GM10248 (cell line): Measurements from ENCODE around the gene TFCP2L1.

Experiments used
- CTCF ChIA-PET: fragments of 300-600 bp; sonication (Branson Sonifier 250); formaldehyde crosslinking; extraction: SDS; loops from one replicate; lab custom pipeline; 2021; ENCODE audit warnings: antibody characterized with exemption; lab: Yijun Ruan, JAX
- POLR2A ChIA-PET: fragments of 350-650 bp; sonication (Branson Sonifier 250); formaldehyde crosslinking; extraction: SDS; loops from one replicate; lab custom pipeline; 2020; ENCODE audit warnings: antibody characterized with exemption; lab: Yijun Ruan, JAX
- DNase-seq: peaks from one replicate; pipeline ENCODE4 v3.0.0; 2012; ENCODE audit errors: extremely low spot score
- TF ChIP-seq, protein P1 (sequence below): IDR thresholded peaks from 2 replicates; pipeline ENCODE4 v1.5.1; 2012; ENCODE audit warnings: mild to moderate bottlenecking, low read depth; ENCODE audit errors: extremely low read depth, missing control alignments, control extremely low read depth

The TFCP2L1 gene

GRCh38 chr2:121253021-121253673 is 31.9 kb downstream of the TFCP2L1 start:
- ChIA-PET CTCF (no interaction called here), POLR2A (no interaction called here)
- DNase-seq, result no peak
- TF ChIP-seq, protein P1, sequence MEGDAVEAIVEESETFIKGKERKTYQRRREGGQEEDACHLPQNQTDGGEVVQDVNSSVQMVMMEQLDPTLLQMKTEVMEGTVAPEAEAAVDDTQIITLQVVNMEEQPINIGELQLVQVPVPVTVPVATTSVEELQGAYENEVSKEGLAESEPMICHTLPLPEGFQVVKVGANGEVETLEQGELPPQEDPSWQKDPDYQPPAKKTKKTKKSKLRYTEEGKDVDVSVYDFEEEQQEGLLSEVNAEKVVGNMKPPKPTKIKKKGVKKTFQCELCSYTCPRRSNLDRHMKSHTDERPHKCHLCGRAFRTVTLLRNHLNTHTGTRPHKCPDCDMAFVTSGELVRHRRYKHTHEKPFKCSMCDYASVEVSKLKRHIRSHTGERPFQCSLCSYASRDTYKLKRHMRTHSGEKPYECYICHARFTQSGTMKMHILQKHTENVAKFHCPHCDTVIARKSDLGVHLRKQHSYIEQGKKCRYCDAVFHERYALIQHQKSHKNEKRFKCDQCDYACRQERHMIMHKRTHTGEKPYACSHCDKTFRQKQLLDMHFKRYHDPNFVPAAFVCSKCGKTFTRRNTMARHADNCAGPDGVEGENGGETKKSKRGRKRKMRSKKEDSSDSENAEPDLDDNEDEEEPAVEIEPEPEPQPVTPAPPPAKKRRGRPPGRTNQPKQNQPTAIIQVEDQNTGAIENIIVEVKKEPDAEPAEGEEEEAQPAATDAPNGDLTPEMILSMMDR, result no peak

GRCh38 chr2:121251497-121251896 is 33.5 kb downstream of the TFCP2L1 start:
- ChIA-PET CTCF (no interaction called here), POLR2A (no interaction called here)
- TF ChIP-seq, protein P1, result no peak
- DNase-seq, result no peak

DNA sequence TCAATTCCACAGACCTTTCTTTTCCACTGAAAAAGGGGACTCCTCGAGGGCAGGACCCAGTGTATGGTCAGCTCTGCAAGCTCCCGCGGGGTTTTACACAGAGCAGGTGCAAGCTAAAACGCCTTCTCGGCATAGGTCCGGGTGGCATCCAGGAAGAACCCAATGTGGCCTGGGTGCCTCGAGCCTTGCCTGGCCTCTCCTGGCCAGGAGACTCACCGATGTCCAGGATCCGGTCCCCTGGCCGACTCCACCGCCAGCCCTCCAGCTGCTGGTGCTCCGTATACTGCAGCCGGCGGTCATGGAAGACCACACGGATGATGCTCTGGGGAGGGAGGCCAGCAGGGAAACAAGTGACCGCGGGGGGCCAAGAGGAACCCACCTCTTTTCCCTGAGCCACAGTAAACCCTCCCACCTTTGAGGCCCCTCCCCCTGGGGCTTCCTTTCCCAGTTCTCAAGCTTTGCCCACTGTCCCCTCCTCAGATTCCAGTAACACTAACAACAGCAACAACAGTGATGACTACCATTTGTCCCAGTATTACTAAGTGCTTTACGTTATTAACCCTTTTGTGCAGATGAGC is 36.1 kb downstream of the TFCP2L1 start:
- ChIA-PET POLR2A (no interaction called here), CTCF (interaction anchor here (0.9 to 1.7 kb wide), 2 partner anchors 23 to 28 kb away, joined by 3 to 4 read pairs; no protein-coding TSS in a partner anchor)
- DNase-seq, result no peak
- TF ChIP-seq, protein P1, result no peak

- TF ChIP-seq, protein P1, result no peak
- no peak for DNase-seq
- ChIA-PET POLR2A (no interaction called here), CTCF (interaction anchor here (0.9 to 1.7 kb wide), 2 partner anchors 24 to 28 kb away, joined by 3 to 4 read pairs; no protein-coding TSS in a partner anchor)
Observed at GRCh38 chr2:121247971-121248370, 37.0 kb downstream of the TFCP2L1 start.

GRCh38 chr2:121247534-121247933 is 37.5 kb downstream of the TFCP2L1 start:
- ChIA-PET CTCF (no interaction called here), POLR2A (no interaction called here)
- TF ChIP-seq, protein P1, result no peak
- no peak for DNase-seq

- ChIA-PET CTCF (no interaction called here), POLR2A (no interaction called here)
- DNase-seq, result no peak
- TF ChIP-seq, protein P1, result no peak
Observed at GRCh38 chr2:121246704-121247255, 38.2 kb downstream of the TFCP2L1 start.
